ENCODE measurements around the gene ABCA5.

The ABCA5 gene

DNA sequence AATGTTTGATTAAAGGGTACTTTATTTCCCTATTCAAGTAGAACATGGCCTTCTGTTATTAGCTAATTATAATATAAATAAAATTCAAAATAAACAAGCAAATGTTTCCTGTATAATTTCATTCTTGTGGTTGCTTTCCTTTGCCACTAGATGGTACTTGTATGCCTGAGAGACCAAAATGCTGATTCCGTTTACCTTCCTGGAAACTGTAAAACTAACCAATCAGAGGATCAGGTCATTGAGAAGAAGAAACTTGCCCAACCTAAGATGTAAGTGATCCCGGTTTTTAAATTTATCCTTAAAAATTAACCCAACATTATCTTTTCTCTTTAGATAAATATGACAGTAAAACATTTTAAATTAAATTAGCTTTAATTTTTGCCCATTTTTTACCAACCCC, 8.1 kb upstream of the ABCA5 start:
- TF ChIP-seq, protein P1, sequence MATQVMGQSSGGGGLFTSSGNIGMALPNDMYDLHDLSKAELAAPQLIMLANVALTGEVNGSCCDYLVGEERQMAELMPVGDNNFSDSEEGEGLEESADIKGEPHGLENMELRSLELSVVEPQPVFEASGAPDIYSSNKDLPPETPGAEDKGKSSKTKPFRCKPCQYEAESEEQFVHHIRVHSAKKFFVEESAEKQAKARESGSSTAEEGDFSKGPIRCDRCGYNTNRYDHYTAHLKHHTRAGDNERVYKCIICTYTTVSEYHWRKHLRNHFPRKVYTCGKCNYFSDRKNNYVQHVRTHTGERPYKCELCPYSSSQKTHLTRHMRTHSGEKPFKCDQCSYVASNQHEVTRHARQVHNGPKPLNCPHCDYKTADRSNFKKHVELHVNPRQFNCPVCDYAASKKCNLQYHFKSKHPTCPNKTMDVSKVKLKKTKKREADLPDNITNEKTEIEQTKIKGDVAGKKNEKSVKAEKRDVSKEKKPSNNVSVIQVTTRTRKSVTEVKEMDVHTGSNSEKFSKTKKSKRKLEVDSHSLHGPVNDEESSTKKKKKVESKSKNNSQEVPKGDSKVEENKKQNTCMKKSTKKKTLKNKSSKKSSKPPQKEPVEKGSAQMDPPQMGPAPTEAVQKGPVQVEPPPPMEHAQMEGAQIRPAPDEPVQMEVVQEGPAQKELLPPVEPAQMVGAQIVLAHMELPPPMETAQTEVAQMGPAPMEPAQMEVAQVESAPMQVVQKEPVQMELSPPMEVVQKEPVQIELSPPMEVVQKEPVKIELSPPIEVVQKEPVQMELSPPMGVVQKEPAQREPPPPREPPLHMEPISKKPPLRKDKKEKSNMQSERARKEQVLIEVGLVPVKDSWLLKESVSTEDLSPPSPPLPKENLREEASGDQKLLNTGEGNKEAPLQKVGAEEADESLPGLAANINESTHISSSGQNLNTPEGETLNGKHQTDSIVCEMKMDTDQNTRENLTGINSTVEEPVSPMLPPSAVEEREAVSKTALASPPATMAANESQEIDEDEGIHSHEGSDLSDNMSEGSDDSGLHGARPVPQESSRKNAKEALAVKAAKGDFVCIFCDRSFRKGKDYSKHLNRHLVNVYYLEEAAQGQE (IDR thresholded peaks at IDR 0.05; ENCODE audit: insufficient replicate concordance, low read depth): no peak
- no peak for TF ChIP-seq POLR2AphosphoS5 (IDR thresholded peaks at IDR 0.05; ENCODE audit: low read depth)
- TF ChIP-seq, protein P2, sequence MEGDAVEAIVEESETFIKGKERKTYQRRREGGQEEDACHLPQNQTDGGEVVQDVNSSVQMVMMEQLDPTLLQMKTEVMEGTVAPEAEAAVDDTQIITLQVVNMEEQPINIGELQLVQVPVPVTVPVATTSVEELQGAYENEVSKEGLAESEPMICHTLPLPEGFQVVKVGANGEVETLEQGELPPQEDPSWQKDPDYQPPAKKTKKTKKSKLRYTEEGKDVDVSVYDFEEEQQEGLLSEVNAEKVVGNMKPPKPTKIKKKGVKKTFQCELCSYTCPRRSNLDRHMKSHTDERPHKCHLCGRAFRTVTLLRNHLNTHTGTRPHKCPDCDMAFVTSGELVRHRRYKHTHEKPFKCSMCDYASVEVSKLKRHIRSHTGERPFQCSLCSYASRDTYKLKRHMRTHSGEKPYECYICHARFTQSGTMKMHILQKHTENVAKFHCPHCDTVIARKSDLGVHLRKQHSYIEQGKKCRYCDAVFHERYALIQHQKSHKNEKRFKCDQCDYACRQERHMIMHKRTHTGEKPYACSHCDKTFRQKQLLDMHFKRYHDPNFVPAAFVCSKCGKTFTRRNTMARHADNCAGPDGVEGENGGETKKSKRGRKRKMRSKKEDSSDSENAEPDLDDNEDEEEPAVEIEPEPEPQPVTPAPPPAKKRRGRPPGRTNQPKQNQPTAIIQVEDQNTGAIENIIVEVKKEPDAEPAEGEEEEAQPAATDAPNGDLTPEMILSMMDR (IDR thresholded peaks at IDR 0.05; ENCODE audit: insufficient read depth, low read length): no peak
- TF ChIP-seq SPI1 (IDR thresholded peaks at IDR 0.05; ENCODE audit: borderline replicate concordance, low read depth): no peak
- TF ChIP-seq GABPA (IDR thresholded peaks at IDR 0.05; ENCODE audit: low read depth): no peak
- Histone ChIP-seq H3K4me3 (replicated peaks; ENCODE audit: insufficient read depth, low read length) (no peak overlapping the region), H3K27ac (replicated peaks) (no peak overlapping the region), H3K27me3 (ENCODE audit: insufficient read depth, poor library complexity, severe bottlenecking) (no peaks in the 10 kb centered on the region)
- peak in 1 of 2 experiments; percentile 37 for DNase-seq (ENCODE audit: low read depth in 1 of 2, low spot score in 1 of 2)

DNA sequence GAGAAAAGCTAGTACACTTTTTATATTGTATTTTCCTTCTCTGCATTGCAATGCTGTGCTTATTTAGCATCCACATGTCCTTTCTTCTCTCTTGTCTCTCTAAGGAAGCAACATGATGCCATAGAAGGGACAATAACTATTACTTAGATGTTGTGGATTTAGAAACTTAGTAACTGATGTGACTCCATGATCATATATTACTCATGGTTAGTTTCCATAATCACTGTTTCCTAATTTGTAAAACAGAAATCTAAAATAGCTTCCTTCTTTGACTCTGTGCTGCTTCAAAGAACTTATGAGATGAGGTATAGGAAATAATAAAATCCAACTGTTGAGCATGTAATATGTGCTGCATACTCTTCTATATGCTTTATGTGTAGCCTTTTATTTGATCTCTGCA, 6.6 kb upstream of the ABCA5 start:
- H3K27me3 ChIP-seq (ENCODE audit: insufficient read depth, poor library complexity, severe bottlenecking): no peaks in the 10 kb centered on the region
- TF ChIP-seq, protein P2 (IDR thresholded peaks at IDR 0.05; ENCODE audit: insufficient read depth, low read length): no peak
- TF ChIP-seq POLR2AphosphoS5 (IDR thresholded peaks at IDR 0.05; ENCODE audit: low read depth): no peak
- no peak for TF ChIP-seq SPI1 (IDR thresholded peaks at IDR 0.05; ENCODE audit: borderline replicate concordance, low read depth)
- no peak for TF ChIP-seq GABPA (IDR thresholded peaks at IDR 0.05; ENCODE audit: low read depth)
- TF ChIP-seq, protein P1 (IDR thresholded peaks at IDR 0.05; ENCODE audit: insufficient replicate concordance, low read depth): no peak
- no peak overlapping the region for H3K27ac ChIP-seq (replicated peaks)
- no peak overlapping the region for H3K4me3 ChIP-seq (replicated peaks; ENCODE audit: insufficient read depth, low read length)
- DNase-seq (ENCODE audit: low read depth in 1 of 2, low spot score in 1 of 2): no peak

DNA sequence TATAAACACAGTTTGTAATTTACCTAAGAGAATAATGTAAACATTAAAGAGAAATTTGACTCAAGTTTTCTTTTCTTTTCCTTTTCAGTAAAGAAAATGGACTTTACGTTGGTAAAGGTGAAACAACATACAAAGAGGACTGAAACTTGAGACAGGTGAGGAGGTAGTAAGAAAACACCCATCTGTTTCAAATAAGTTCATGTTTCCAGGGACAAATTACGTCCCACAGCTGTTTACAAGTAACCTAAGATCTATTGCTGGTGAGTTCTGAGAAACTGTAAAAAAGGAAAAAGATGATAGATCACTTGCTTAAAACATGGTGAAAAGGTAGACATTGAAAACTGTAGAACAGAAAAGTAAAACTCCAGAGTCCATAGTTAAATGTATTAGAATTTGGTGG, 4.8 kb upstream of the ABCA5 start:
- TF ChIP-seq, protein P2 (IDR thresholded peaks at IDR 0.05; ENCODE audit: insufficient read depth, low read length): no peak
- TF ChIP-seq SPI1 (IDR thresholded peaks at IDR 0.05; ENCODE audit: borderline replicate concordance, low read depth) (no peak), GABPA (IDR thresholded peaks at IDR 0.05; ENCODE audit: low read depth) (no peak), POLR2AphosphoS5 (IDR thresholded peaks at IDR 0.05; ENCODE audit: low read depth) (no peak)
- TF ChIP-seq, protein P1 (IDR thresholded peaks at IDR 0.05; ENCODE audit: insufficient replicate concordance, low read depth): no peak
- no peak overlapping the region for H3K4me3 ChIP-seq (replicated peaks; ENCODE audit: insufficient read depth, low read length)
- DNase-seq (ENCODE audit: low read depth in 1 of 2, low spot score in 1 of 2): no peak
- no peak overlapping the region for H3K27ac ChIP-seq (replicated peaks)
- H3K27me3 ChIP-seq (ENCODE audit: insufficient read depth, poor library complexity, severe bottlenecking): no peaks in the 10 kb centered on the region

Data from HL-60 (cell line).